GM19324 (cell line): ENCODE results near the gene SREBF1.

ENCODE experiments used
- ATAC-seq: cut with Tn5 transposase; IDR thresholded peaks from one replicate; pipeline ENCODE4 v1.9.1; 2021; ENCODE audit warnings: mild to moderate bottlenecking, moderate library complexity; ENCODE audit not compliant: unreplicated experiment, low FRiP score

SREBF1 gene

GRCh38 chr17:17767887-17768418 is 68.8 kb downstream of the SREBF1 start:
- no peak for ATAC-seq

GRCh38 chr17:17767154-17767869 is 69.5 kb downstream of the SREBF1 start:
- no peak for ATAC-seq

- no peak for ATAC-seq
Observed at GRCh38 chr17:17766744-17767120, 70.1 kb downstream of the SREBF1 start.

GRCh38 chr17:17766077-17766743 is 70.6 kb downstream of the SREBF1 start:
- no peak for ATAC-seq

- ATAC-seq, result no peak
Observed at GRCh38 chr17:17765359-17766076, 71.3 kb downstream of the SREBF1 start.

GRCh38 chr17:17763734-17764133 is 73.1 kb downstream of the SREBF1 start:
- no peak for ATAC-seq

- no peak for ATAC-seq
Observed at GRCh38 chr17:17763136-17763535, 73.7 kb downstream of the SREBF1 start.

- no peak for ATAC-seq
Observed at GRCh38 chr17:17762744-17763105, 74.1 kb downstream of the SREBF1 start.
